ENCODE measurements around the gene ZEB2.

DNA sequence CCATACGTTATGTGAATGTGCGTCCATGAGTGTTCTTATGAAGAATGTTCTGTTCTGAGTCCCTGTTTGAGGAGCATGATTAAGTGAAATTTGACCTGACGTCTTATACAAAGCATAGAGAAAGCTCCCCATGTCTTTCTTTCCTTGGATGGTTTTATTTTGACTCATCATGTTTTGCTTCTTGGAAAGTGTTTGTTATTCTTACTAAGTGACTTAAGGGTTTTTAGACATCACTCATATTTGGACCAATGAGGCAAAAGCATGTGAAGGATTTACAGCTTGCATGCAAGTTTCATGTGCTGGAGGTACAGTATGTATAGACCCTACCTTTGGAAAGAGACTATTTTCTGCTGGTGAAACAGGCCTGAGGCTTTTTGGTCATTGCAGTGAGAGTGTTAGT lies 33.5 kb upstream of the ZEB2 start:
- TF ChIP-seq POLR2A (IDR thresholded peaks at IDR 0.05), result no peak
- TF ChIP-seq, protein P1, sequence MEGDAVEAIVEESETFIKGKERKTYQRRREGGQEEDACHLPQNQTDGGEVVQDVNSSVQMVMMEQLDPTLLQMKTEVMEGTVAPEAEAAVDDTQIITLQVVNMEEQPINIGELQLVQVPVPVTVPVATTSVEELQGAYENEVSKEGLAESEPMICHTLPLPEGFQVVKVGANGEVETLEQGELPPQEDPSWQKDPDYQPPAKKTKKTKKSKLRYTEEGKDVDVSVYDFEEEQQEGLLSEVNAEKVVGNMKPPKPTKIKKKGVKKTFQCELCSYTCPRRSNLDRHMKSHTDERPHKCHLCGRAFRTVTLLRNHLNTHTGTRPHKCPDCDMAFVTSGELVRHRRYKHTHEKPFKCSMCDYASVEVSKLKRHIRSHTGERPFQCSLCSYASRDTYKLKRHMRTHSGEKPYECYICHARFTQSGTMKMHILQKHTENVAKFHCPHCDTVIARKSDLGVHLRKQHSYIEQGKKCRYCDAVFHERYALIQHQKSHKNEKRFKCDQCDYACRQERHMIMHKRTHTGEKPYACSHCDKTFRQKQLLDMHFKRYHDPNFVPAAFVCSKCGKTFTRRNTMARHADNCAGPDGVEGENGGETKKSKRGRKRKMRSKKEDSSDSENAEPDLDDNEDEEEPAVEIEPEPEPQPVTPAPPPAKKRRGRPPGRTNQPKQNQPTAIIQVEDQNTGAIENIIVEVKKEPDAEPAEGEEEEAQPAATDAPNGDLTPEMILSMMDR (IDR thresholded peaks at IDR 0.05), result no peak

Data from sigmoid colon (tissue), 3 donors.